IPS DF 19.7 (cell line): ENCODE measurements around the gene ATOSA.

Experiments used
- DNase-seq: peaks from one replicate; pipeline ENCODE4 v3.0.0-alpha.2; 2013; ENCODE audit warnings: low read depth, low spot score

The ATOSA gene

GRCh38 chr15:52683580-52683979, 4.4 kb upstream of the ATOSA start:
- DNase-seq: no peak

- no peak for DNase-seq
These were observed 3.6 kb upstream of the ATOSA start for GRCh38 chr15:52682781-52683180.

GRCh38 chr15:52682200-52682599, 3.0 kb upstream of the ATOSA start:
- no peak for DNase-seq

GRCh38 chr15:52681441-52681840, 2.3 kb upstream of the ATOSA start:
- DNase-seq: no peak

- no peak for DNase-seq
These were observed 1.6 kb upstream of the ATOSA start for GRCh38 chr15:52680761-52681160.

GRCh38 chr15:52680041-52680391, 828 bp upstream of the ATOSA start:
- DNase-seq: no peak

- DNase-seq: no peak
These were observed 538 bp downstream of the ATOSA start for GRCh38 chr15:52678468-52679231.

GRCh38 chr15:52677593-52678467, 1.4 kb downstream of the ATOSA start:
- no peak for DNase-seq

GRCh38 chr15:52674831-52675230, 4.4 kb downstream of the ATOSA start:
- no peak for DNase-seq

GRCh38 chr15:52673734-52674133, 5.5 kb downstream of the ATOSA start:
- DNase-seq: no peak

GRCh38 chr15:52673312-52673711, 5.9 kb downstream of the ATOSA start:
- no peak for DNase-seq

- no peak for DNase-seq
These were observed 6.5 kb downstream of the ATOSA start for GRCh38 chr15:52672661-52673060.

GRCh38 chr15:52670087-52670486, 9.1 kb downstream of the ATOSA start:
- no peak for DNase-seq

- DNase-seq: no peak
These were observed 11.1 kb downstream of the ATOSA start for GRCh38 chr15:52668133-52668532.

GRCh38 chr15:52667597-52667996, 11.6 kb downstream of the ATOSA start:
- no peak for DNase-seq

GRCh38 chr15:52663536-52664294, 15.5 kb downstream of the ATOSA start:
- no peak for DNase-seq

- no peak for DNase-seq
These were observed 17.3 kb downstream of the ATOSA start for GRCh38 chr15:52661909-52662308.

- DNase-seq: no peak
These were observed 19.0 kb downstream of the ATOSA start for GRCh38 chr15:52660192-52660591.

GRCh38 chr15:52658955-52659354, 20.2 kb downstream of the ATOSA start:
- no peak for DNase-seq

- DNase-seq: no peak
These were observed 21.9 kb downstream of the ATOSA start for GRCh38 chr15:52657338-52657737.

GRCh38 chr15:52656412-52656811, 22.8 kb downstream of the ATOSA start:
- DNase-seq: no peak

GRCh38 chr15:52653431-52653964, 25.7 kb downstream of the ATOSA start:
- DNase-seq: no peak
